DMS 273 treated with DMSO at 0.1 percent for 48 hours (cell line): ENCODE measurements around the gene JADE2.

Experiments
- DNase-seq: peaks from one replicate; lab custom pipeline; 2025; lab: John Stamatoyannopoulos, UW

JADE2 gene

DNA sequence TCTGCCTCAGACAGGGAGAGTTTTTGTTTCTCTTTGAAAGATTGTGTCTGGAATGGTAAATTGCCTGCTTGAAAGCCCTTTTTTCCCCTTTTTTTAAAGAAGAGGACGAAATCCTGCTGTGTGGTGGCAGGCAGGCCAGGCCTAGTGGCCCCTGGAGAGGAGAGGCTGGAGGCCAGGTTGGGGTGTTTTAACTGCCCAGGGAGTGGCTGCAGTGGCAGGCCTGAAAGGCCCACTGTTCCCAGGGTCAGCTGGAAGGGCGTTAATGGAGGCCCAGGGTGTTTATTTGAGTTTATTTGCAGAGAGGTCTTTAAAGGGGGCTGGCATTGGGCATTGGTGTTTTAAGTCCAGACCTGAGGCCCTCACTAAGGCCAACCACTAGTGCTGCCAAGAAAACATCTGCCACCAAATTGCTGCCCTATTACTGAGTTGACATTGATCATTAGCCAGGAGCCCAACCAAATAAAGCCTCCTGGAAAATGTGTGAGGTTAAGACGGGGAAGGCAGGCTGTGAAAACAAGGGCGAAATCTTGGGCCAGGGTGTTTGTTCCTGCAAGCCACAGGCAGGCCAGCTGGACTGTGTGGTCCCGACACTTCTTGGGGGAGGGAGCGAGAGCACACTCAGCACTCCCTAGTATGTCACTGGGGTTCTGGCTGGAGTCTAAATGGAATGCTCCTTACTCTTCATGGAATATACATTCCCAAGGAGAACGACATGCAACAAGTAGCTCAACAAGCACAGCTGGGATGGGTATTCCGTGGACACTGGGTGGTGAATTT, 5.0 kb downstream of the JADE2 start:
- no peak for DNase-seq

DNA sequence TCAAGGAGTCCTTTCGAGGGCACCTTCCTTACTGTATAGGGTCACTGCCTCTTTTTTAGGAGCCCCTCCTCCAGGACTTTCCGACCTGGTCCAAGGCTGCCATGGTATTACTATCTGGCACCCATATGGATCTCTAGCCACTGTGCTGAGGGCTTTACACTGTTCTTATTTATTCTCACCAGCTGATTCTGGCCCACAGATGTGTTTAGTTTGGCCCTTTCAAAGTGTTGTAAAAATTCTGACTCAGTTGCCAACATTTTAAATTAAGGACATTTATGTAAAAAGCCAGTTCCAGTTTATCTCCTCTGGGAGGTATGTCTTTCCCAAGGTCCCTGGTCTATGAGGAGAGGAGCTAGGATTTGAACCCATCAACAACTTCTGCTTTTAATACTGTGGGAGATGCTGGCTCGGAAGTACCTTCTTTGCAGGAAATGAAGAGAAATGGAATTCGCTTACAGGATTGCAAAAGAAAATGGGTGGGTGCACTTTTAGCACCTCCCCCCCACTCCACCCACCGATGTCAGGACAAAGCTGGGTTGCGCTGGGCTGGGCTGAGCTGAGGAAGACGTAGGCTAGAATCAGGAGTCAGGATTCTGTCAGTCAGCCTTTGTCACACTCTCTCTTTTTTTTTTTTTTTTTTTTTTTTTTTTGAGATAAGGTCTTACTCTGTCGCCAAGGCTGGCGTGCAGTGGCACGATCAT, 7.8 kb downstream of the JADE2 start:
- no peak for DNase-seq

- no peak for DNase-seq
Measured at GRCh38 chr5:134534058-134534725, 8.7 kb downstream of the JADE2 start.

- no peak for DNase-seq
Measured at GRCh38 chr5:134534726-134535110, 9.2 kb downstream of the JADE2 start.

GRCh38 chr5:134536876-134537275, 11.4 kb downstream of the JADE2 start:
- no peak for DNase-seq

- no peak for DNase-seq
Measured at GRCh38 chr5:134537297-134537696, 11.8 kb downstream of the JADE2 start.

DNA sequence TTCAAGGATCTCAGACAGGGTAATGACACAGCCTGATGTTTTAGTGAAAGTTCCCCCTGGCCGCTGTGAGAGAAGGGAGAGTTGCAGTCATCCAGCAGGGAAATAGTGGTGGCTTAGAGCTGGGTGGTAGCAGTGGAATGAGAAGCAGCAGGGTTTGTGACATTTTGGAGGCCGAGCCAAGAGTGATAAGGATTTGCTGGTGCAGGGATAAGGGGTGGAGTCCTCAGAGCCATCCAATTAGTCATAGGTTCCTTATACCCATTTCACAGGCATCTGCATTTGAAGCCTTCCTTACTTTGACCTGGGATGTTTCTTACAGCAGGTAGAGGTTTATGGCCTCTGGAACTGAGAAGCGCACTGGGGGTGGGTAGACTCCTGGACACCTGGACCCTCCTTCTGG, 12.8 kb downstream of the JADE2 start:
- no peak for DNase-seq

DNA sequence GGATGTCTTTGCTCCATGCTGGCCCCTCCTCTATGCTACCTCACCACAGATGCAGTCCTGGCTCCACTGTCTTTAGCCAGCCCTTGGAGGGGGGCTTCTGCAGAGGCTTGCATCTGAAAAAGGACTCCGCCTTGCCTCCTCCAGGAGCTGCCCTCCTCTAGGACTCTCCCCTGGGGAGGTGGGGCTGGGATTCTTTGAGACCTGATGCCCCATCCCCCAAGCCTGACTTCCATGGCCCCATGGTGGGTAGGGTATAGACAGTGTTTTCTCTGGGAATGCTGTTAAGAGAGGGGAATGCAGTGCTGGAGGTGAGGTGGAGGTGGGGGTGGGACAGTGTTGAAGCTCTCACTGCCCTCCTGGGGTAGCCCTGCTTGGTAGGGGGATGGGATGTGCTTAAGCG, 14.3 kb downstream of the JADE2 start:
- DNase-seq: no peak

- DNase-seq: no peak
Measured at GRCh38 chr5:134540747-134541733, 15.6 kb downstream of the JADE2 start.

GRCh38 chr5:134541736-134542376, 16.4 kb downstream of the JADE2 start:
- DNase-seq: no peak

DNA sequence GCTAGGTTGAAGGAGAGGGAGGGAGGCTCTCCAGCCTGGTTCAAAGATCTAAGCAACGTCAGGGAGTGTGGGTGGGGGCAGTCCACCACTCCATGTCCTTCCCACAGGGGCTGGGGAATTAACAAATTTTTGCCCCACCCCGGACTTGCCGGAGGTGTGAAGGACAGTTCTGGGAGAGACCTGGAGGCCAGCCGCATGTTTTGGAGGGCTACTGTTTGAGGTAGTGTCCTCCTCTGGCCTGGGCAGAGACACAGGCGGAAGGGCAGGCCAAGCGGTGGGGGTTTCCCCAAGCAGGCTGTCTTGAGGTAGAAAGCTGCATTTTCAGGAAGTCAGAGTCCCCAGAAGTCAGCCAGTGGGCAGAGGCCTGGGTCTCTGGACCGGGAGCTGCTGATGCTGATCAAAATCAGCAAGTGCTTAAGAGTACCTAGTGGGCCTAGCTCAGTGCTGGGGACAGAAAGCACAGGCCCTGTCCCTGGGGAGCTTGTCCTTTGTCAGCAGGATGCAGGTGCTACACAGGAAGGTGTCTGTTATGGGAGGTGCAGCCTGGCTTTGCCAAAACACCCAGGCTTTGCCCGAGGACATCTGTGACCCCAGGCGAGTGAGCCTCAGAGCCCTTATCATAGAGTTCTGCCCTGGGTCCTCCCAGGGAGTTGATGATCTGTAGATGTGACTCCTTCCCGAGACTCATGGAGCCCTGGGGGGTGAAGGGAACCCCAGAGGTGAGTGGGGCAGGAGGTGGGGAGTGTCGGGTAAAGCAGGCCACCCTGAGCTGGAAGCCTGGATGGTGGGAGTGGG, 18.5 kb downstream of the JADE2 start:
- no peak for DNase-seq

DNA sequence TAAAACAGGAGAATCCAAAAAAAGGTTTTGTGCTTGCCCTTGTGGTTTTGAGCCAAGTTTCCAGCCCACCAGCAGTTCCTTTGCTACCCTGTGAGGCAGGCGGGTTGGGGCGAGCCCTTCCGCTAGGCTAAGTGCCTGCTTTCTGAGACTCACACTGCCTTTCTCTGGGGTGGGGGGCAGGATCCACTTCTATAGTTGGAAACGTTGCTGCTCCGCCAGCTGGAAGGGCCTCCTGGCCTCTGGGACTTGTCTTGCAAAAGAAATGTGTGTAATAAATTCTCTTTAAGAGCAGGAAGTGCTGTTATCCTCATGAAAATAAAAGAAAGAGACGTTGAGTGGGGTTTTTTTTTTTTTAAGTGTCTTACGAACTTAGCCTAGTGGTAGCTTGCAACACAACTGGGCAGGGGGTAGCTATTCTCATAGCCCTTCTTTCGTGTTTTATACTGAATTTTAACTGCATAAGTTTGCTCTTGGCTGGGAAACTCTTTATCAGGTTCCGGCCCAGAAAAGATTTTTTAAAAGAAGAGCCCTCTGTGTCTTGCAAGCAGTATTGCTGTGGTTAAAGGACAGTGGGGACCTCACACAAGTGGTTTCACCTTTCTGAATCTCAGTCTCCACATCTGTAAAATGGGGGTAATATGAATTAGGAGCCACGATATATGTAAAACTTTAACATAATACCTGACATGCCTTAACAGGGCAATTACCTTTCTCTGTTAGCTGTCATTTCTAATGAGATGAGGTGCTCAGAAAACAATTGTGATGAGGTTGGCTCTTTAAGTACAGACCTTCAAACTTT, 19.8 kb downstream of the JADE2 start:
- peak; percentile 20 for DNase-seq

DNA sequence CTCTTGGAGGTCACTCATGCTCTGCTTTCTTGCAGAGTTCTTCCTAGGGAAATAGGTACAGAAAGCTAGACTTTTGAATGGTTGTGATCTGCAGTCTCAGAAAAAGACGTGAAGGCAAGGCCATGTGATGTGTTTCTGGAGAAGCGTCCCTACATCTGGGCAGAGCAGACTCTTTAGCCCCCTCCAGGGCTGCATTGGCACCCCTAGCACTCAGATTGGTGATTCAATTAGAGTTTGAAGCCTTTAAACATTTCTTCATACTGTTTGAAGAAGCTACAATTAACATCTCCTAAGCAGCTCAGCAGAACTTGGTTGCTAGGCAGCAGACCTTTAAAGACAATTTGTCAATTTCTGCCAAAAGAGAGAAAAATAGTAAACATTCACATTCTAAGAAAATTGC, 21.6 kb downstream of the JADE2 start:
- no peak for DNase-seq

GRCh38 chr5:134547579-134547978, 22.1 kb downstream of the JADE2 start:
- no peak for DNase-seq

DNA sequence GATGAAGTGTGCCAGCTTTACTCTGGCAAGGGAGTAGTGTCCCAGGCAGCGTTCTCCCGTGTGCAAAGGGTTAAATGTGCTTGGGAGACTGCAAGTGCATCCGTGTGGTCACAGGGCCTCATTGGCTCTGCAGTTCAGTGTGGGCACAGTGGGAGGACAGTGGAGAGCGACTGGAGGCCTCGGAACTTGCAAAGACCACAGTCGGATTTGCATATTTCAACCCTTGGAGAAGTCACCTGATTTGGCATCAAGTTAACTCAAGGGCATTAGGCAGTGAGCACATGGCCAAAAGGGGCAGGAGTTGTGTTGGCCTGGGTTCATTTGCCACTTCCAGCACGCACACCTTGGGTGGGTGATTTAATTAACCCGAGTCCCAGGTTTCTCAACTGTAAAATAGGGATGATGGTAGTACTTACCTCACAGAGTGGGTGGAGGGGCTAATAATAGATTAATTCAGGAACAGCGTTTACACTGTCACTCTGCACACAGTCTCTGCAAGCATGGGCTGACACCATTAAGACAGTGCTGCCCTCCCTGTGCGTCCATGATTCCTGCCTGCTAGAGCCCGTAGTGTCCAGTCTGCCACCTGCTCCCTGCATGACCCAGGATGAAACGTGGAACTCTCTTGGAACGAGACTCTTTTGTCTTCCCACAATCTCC, 22.7 kb downstream of the JADE2 start:
- no peak for DNase-seq

DNA sequence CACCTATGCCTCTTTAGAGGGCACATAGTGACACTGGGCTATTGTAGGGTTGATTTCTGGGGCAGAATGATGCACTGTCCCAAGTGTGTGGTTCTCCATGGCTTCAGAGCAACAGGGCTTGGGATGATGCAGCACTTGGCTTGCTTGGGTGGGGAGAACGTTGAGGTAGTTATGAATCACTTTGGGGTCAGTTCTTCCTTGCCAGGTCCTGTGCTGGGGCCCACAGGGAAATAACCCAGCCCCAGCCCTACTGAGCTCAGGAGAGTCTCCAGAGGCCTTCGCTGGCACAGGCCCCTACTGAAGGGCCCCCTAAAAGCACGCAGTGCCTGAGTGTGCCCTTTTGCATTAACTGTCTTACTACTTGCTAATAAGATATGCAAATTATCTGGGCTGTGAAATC, 24.2 kb downstream of the JADE2 start:
- DNase-seq: no peak

GRCh38 chr5:134550271-134551214, 25.1 kb downstream of the JADE2 start:
- no peak for DNase-seq

DNA sequence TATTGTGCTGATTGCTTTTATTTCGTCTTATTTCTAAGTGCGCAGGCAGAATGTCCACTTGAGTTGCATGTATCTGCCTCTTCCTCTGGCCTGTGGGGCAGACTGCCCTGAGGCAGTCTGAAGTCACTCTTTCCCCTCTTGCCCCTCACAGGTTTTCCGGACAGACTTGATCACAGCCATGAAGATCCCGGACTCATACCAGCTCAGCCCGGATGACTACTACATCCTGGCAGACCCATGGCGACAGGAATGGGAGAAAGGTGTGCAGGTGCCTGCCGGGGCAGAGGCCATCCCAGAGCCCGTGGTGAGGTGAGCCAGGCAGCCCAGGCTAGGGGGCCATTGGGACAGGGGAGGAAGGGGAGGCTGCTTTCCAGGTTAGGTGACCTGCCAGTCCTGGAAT, 26.4 kb downstream of the JADE2 start:
- DNase-seq: no peak
